GM23338 (cell line): ENCODE measurements around the gene NPAT. TPM values are rescaled to one million over a fixed set of nuclear protein-coding genes. Genes with fewer than 3 reads are reported as not detected.

ENCODE experiments used
- ATAC-seq: fragments of 200-7000 bp; cut with Tn5 transposase; 3 replicates; pipeline ENCODE4 v1.9.1; 2020
- DNase-seq: peaks from one replicate; pipeline ENCODE4 v3.0.0-alpha.2; 2015; ENCODE audit warnings: low spot score
- H2AFZ ChIP-seq: fragments of 200-600 bp; sonication (generic); 2 replicates; pipeline ENCODE4 v1.8.0; 2016; ENCODE audit warnings: antibody characterized with exemption, mild to moderate bottlenecking, moderate library complexity
- H3F3A ChIP-seq: fragments of 200-600 bp; sonication (generic); replicated peaks from 2 replicates; pipeline ENCODE4 v1.8.0; 2017; ENCODE audit warnings: antibody characterized with exemption, mixed run types, low read depth
- H3K27ac ChIP-seq: fragments of 200-600 bp; sonication (generic); 2 replicates; pipeline ENCODE4 v1.6.1; 2016; ENCODE audit warnings: low read depth
- H3K27me3 ChIP-seq: fragments of 200-600 bp; sonication (generic); 2 replicates; pipeline ENCODE4 v1.8.0; 2016; ENCODE audit warnings: mild to moderate bottlenecking, mixed run types, moderate library complexity; ENCODE audit not compliant: insufficient read depth
- H3K36me3 ChIP-seq: fragments of 200-600 bp; sonication (generic); 2 replicates; pipeline ENCODE4 v1.8.0; 2016; ENCODE audit warnings: mild to moderate bottlenecking; ENCODE audit not compliant: insufficient read depth
- H3K4me1 ChIP-seq: fragments of 200-600 bp; sonication (generic); 2 replicates; pipeline ENCODE4 v1.8.0; 2016; ENCODE audit warnings: mild to moderate bottlenecking, moderate library complexity; ENCODE audit not compliant: insufficient read depth
- H3K4me2 ChIP-seq: fragments of 200-600 bp; sonication (generic); 2 replicates; pipeline ENCODE4 v1.7.1; 2017; ENCODE audit warnings: mixed run types
- H3K4me3 ChIP-seq: fragments of 200-600 bp; sonication (generic); 2 replicates; pipeline ENCODE4 v1.6.1; 2016; ENCODE audit warnings: mixed run types
- H3K79me2 ChIP-seq: fragments of 200-600 bp; sonication (generic); replicated peaks from 2 replicates; pipeline ENCODE4 v1.8.0; 2017; ENCODE audit warnings: mild to moderate bottlenecking; ENCODE audit not compliant: insufficient read depth
- H3K9me2 ChIP-seq: fragments of 200-600 bp; sonication (generic); 2 replicates; pipeline ENCODE4 v1.8.0; 2017; ENCODE audit not compliant: insufficient read depth
- H4K20me1 ChIP-seq: fragments of 200-600 bp; sonication (generic); replicated peaks from 2 replicates; pipeline ENCODE4 v1.8.0; 2017; ENCODE audit warnings: mild to moderate bottlenecking; ENCODE audit not compliant: insufficient read depth
- H3K27ac Mint-ChIP-seq: 2 replicates; pipeline ENCODE4 v1.8.0; 2020; ENCODE audit warnings: inconsistent platforms, mild to moderate bottlenecking, moderate library complexity, mixed read lengths
- H3K27me3 Mint-ChIP-seq: 3 replicates; pipeline ENCODE4 v1.8.0; 2022; ENCODE audit warnings: low read depth, mild to moderate bottlenecking, moderate library complexity, mixed read lengths, inconsistent platforms; ENCODE audit not compliant: insufficient read depth, poor library complexity
- H3K36me3 Mint-ChIP-seq: 3 replicates; pipeline ENCODE4 v1.8.0; 2021; ENCODE audit warnings: low read depth, mild to moderate bottlenecking, inconsistent platforms, moderate library complexity, mixed read lengths
- H3K4me1 Mint-ChIP-seq: 3 replicates; pipeline ENCODE4 v1.8.0; 2020; ENCODE audit warnings: mild to moderate bottlenecking, inconsistent platforms, mixed read lengths
- H3K4me3 Mint-ChIP-seq: 3 replicates; pipeline ENCODE4 v1.8.0; 2021; ENCODE audit warnings: moderate library complexity, mild to moderate bottlenecking, inconsistent platforms, mixed read lengths
- H3K9me3 Mint-ChIP-seq: 3 replicates; pipeline ENCODE4 v1.8.0; 2020; ENCODE audit warnings: moderate library complexity, mild to moderate bottlenecking, inconsistent platforms, mixed read lengths
- CREB1 ChIP-seq: fragments of 250-450 bp; sonication (Bioruptor Pico); IDR thresholded peaks from 2 replicates; pipeline ENCODE4 v1.5.0; 2020; ENCODE audit warnings: low read depth, mild to moderate bottlenecking, moderate library complexity
- ETS1 ChIP-seq: IDR thresholded peaks from 2 replicates; pipeline ENCODE4 v1.6.1; 2016; ENCODE audit warnings: antibody characterized with exemption
- EZH2 ChIP-seq: fragments of 200-600 bp; sonication (generic); IDR thresholded peaks from one replicate; pipeline ENCODE4 v1.8.0; 2017; ENCODE audit warnings: antibody characterized with exemption, mild to moderate bottlenecking, low read depth; ENCODE audit not compliant: unreplicated experiment
- JUNB ChIP-seq: IDR thresholded peaks from one replicate; pipeline ENCODE4 v1.6.1; 2016; ENCODE audit warnings: antibody characterized with exemption; ENCODE audit not compliant: unreplicated experiment
- NANOG ChIP-seq: IDR thresholded peaks from 2 replicates; pipeline ENCODE4 v1.6.1; 2016; ENCODE audit warnings: antibody characterized with exemption, borderline replicate concordance
- POLR2AphosphoS5 ChIP-seq: IDR thresholded peaks from 2 replicates; pipeline ENCODE4 v1.6.1; 2016; ENCODE audit warnings: antibody characterized with exemption, low read depth
- STAT1 ChIP-seq: IDR thresholded peaks from one replicate; pipeline ENCODE4 v1.6.1; 2016; ENCODE audit warnings: antibody characterized with exemption; ENCODE audit not compliant: unreplicated experiment
- ZNF114 ChIP-seq: fragments of 250-450 bp; sonication (Bioruptor Pico); IDR thresholded peaks from 2 replicates; pipeline ENCODE4 v1.5.0; 2020; ENCODE audit warnings: mild to moderate bottlenecking, moderate library complexity
- ZNF331 ChIP-seq: fragments of 250-450 bp; sonication (Bioruptor Pico); IDR thresholded peaks from 2 replicates; pipeline ENCODE4 v1.5.0; 2020; ENCODE audit warnings: low read depth, mild to moderate bottlenecking, moderate library complexity
- polyA plus RNA-seq: library from polyadenylated mRNA; unstranded; fragments of >200 nt; fragmentation: Nextera tagmentation; extraction: Ambion mirVana; gene quantifications from 2 replicates; pipeline ENCODE4 v1.2.1, GENCODE V29; 2016
- total RNA-seq: library from RNA; depleted of rRNA; stranded (reverse); fragments of >200 nt; shearing (Covaris generic); gene quantifications from 2 replicates; pipeline ENCODE4 v1.2.3, GENCODE V29; 2014
- TF ChIP-seq, protein P1 (sequence below), 2 experiments: fragments of 200-600 bp in 1 of 2; sonication (generic) in 1 of 2; conservative IDR thresholded peaks; 2 replicates each; pipeline versions ENCODE4 v1.5.1 to v1.6.1; 2016 to 2017; ENCODE audit warnings: antibody characterized with exemption in 2 of 2, low read depth in 2 of 2, mild to moderate bottlenecking in 2 of 2, moderate library complexity in 1 of 2

The NPAT gene
- total and polyA plus RNA-seq, 2 experiments from 2014 or later: 24.2 to 25.1 TPM

DNA sequence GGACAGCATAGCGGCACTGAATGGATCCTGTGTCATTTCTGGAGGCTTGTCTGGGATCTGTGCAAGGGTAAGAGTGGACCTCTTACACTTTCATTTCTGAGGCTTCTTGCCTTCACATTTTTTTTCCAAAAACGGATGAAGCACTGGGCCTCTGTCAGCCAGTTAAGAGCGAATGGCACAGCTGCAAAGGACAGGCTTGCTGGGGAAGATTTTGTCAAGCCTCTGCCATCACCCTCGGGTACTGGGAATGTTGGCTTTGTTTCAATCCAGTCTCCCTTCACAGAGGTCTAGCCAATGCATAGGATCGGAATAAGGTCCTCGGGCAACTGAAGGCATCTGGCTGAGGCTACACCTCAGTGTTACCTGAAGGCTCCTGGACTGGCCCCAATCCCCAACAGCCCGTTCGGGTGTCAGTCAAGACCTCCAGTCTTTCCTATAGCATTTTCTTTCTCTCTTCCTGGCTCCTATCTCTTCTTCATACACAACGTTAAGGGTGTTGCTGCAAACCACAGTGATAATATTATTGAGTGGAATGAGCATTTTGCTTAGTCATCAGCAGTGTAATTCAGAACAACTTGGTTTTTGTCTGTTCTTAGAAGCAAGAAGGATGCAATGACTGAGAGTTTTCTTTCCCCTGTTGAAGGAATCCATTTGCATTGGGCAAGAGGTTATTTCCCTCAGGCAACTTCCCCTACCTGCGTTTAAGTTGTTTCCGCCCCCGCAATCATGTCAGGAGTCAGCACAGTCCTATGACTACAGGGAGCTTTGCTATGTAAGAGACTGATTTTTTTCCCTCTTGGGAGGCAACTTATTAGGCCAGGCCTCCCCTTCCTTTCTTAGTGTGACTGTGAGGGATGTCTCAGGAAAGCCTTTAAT is 22.8 kb downstream of the NPAT start:
- Mint-ChIP-seq H3K36me3 (peaks cover 59% of the 10 kb centered on the region), H3K27me3 (peaks cover 2% of the 10 kb centered on the region), H3K4me1 (peaks cover 13% of the 10 kb centered on the region; the same call in 2 of the 3 replicates), H3K9me3 (peaks cover 12% of the 10 kb centered on the region), H3K4me3 (no peak overlapping the region), H3K27ac (peak overlapping the region; percentile 47)
- TF ChIP-seq CREB1 (CRISPR knock-in tag): no peak
- TF ChIP-seq, protein P1, sequence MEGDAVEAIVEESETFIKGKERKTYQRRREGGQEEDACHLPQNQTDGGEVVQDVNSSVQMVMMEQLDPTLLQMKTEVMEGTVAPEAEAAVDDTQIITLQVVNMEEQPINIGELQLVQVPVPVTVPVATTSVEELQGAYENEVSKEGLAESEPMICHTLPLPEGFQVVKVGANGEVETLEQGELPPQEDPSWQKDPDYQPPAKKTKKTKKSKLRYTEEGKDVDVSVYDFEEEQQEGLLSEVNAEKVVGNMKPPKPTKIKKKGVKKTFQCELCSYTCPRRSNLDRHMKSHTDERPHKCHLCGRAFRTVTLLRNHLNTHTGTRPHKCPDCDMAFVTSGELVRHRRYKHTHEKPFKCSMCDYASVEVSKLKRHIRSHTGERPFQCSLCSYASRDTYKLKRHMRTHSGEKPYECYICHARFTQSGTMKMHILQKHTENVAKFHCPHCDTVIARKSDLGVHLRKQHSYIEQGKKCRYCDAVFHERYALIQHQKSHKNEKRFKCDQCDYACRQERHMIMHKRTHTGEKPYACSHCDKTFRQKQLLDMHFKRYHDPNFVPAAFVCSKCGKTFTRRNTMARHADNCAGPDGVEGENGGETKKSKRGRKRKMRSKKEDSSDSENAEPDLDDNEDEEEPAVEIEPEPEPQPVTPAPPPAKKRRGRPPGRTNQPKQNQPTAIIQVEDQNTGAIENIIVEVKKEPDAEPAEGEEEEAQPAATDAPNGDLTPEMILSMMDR (conservative IDR thresholded peaks at IDR 0.05; ENCODE audit: low read depth in 2 of 2): no peak
- DNase-seq (peak; percentile 16), ATAC-seq (peak; percentile 48)
- no peaks in the 10 kb centered on the region for H3K27me3 ChIP-seq
- no peak overlapping the region for H3K4me3 ChIP-seq
- peaks cover 17% of the 10 kb centered on the region for H3K4me1 ChIP-seq
- H4K20me1 ChIP-seq: peaks cover 18% of the 10 kb centered on the region; the same call in 1 of the 2 replicates
- peaks cover 75% of the 10 kb centered on the region for H3K79me2 ChIP-seq
- no peaks in the 10 kb centered on the region for H3K9me2 ChIP-seq
- H2AFZ ChIP-seq: no peak overlapping the region
- H3K27ac ChIP-seq: peak overlapping the region; percentile 19; the same call in 1 of the 2 replicates
- no peak overlapping the region for H3K4me2 ChIP-seq
- no peaks in the 10 kb centered on the region for H3F3A ChIP-seq
- peaks cover 24% of the 10 kb centered on the region for H3K36me3 ChIP-seq

GRCh38 chr11:108198833-108199232 is 23.6 kb downstream of the NPAT start:
- Mint-ChIP-seq H3K27me3 (peaks cover 2% of the 10 kb centered on the region), H3K9me3 (peaks cover 4% of the 10 kb centered on the region; the same call in 2 of the 3 replicates), H3K4me3 (no peak overlapping the region), H3K27ac (peak overlapping the region; percentile 47), H3K36me3 (peaks cover 53% of the 10 kb centered on the region), H3K4me1 (peaks cover 13% of the 10 kb centered on the region; the same call in 2 of the 3 replicates)
- ATAC-seq (peak; percentile 25; the same call in 2 of the 3 replicates), DNase-seq (no peak)
- Histone ChIP-seq H3K9me2 (no peaks in the 10 kb centered on the region), H3K27ac (no peak overlapping the region), H3K36me3 (peaks cover 17% of the 10 kb centered on the region), H3K4me3 (no peak overlapping the region), H3K4me2 (no peak overlapping the region), H3K4me1 (peaks cover 17% of the 10 kb centered on the region), H3K79me2 (peaks cover 68% of the 10 kb centered on the region), H3F3A (no peaks in the 10 kb centered on the region), H3K27me3 (no peaks in the 10 kb centered on the region), H4K20me1 (peaks cover 18% of the 10 kb centered on the region; the same call in 1 of the 2 replicates), H2AFZ (no peak overlapping the region)
- no peak for TF ChIP-seq ETS1
- no peak for TF ChIP-seq EZH2
- TF ChIP-seq, protein P1 (conservative IDR thresholded peaks at IDR 0.05; ENCODE audit: low read depth in 2 of 2): no peak
- TF ChIP-seq ZNF331 (CRISPR knock-in tag): no peak
- no peak for TF ChIP-seq STAT1
- TF ChIP-seq NANOG: no peak
- no peak for TF ChIP-seq JUNB
- no peak for TF ChIP-seq ZNF114 (CRISPR knock-in tag)
- no peak for TF ChIP-seq CREB1 (CRISPR knock-in tag)
- no peak for TF ChIP-seq POLR2AphosphoS5
